ENCODE data around the gene HBD.

The HBD gene

DNA sequence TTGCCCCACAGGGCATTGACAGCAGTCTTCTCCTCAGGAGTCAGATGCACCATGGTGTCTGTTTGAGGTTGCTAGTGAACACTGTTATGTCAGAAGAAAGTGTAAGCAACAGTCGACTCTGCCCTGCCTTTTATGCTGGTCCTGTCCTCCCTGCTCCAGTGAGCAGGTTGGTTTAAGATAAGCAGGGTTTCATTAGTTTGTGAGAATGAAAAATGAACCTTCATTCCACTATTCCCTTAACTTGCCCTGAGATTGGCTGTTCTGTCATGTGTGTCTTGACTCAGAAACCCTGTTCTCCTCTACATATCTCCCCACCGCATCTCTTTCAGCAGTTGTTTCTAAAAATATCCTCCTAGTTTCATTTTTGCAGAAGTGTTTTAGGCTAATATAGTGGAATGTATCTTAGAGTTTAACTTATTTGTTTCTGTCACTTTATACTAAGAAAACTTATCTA is at the start of gene HBD:
TSS of gene HBD (minus strand) at position 103 of the 454 bp plus-strand sequence. CDS start at position 53, 50 bp downstream.
- TF ChIP-seq, protein P1, sequence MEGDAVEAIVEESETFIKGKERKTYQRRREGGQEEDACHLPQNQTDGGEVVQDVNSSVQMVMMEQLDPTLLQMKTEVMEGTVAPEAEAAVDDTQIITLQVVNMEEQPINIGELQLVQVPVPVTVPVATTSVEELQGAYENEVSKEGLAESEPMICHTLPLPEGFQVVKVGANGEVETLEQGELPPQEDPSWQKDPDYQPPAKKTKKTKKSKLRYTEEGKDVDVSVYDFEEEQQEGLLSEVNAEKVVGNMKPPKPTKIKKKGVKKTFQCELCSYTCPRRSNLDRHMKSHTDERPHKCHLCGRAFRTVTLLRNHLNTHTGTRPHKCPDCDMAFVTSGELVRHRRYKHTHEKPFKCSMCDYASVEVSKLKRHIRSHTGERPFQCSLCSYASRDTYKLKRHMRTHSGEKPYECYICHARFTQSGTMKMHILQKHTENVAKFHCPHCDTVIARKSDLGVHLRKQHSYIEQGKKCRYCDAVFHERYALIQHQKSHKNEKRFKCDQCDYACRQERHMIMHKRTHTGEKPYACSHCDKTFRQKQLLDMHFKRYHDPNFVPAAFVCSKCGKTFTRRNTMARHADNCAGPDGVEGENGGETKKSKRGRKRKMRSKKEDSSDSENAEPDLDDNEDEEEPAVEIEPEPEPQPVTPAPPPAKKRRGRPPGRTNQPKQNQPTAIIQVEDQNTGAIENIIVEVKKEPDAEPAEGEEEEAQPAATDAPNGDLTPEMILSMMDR (IDR thresholded peaks at IDR 0.05; ENCODE audit: extremely low read depth, missing control alignments), result no peak
- peak; percentile 12 for DNase-seq (ENCODE audit: low spot score)

DNA sequence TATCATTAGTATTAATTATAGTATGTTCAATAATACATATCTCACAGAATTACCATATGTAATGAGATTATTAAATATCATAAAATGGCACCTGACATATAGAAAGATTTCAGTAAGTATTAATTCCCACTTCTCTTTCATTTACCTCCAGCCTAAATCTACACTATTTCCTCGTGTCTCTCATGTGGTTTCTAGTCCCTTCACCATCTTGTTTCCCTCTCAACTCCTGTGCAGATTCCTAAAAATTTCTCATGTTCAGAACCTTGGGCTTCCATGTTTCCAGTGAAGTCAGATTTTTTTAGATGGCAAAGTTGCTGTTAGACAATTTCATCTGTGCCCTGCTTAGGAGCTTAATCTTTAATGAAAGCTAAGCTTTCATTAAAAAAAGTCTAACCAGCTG is 49.6 kb upstream of the HBD start:
- TF ChIP-seq, protein P1 (IDR thresholded peaks at IDR 0.05; ENCODE audit: extremely low read depth, missing control alignments), result no peak

DNA sequence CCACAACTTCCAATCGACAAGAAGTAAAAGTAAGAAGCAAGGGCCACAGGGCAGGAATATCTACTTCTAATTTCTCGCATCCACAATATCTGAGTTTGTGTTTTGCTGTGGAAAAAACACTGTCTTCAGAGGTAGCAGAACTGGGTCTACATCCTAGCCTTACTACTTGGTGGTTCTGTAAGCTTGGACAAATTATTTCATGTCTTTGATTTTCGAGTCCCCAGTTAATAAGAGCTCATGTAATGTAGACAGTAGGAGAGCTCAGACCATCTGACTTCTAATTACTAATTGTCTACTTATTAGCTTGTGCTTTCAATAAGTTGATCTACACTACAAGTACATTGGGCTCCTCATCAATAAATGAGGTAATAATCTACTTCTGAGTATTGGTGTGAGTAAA is 48.8 kb upstream of the HBD start:
- TF ChIP-seq, protein P1 (IDR thresholded peaks at IDR 0.05; ENCODE audit: extremely low read depth, missing control alignments), result no peak
- DNase-seq (ENCODE audit: low spot score), result no peak

More for the DNA sequence above, 49.6 kb upstream of the HBD start:
- DNase-seq (ENCODE audit: low spot score), result no peak

DNA sequence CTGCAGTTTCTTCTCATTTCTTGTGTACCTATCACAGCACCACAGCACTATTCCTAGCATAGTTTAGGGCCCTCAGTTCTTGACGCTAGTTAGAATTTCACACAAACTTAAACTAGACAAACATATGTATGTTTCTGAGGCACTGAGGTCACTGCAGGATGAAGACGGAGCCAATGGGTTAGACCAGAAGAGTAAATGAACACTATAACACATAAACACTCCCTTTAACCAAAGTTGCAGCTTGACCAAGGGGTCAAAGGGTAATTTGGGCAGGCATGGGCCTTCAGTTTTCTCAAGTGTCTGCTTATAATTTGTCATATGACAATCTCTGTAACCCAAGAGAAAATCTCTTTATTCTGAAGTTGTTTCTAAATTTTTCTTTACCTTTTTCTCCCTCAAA is 48.3 kb upstream of the HBD start:
- TF ChIP-seq, protein P1 (IDR thresholded peaks at IDR 0.05; ENCODE audit: extremely low read depth, missing control alignments), result no peak
- DNase-seq (ENCODE audit: low spot score), result no peak

DNA sequence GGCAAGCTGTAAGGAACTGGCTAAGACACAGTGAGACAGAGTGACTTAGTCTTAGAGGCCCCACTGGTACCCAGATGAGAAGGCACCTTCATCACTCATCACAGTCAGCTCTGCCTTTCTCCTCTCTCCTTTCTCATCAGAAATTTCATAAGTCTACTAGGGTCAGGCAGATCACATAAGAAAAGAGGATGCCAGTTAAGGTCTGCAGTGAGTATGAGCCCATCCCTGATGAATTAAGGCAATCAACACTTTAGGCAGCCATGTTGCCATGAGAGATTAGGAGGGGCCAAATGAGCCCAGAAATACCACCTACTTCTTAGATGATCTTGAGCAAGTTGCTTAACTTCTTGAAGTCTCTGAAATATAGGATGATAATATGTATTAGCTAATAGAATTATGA is 47.3 kb upstream of the HBD start:
- no peak for DNase-seq (ENCODE audit: low spot score)
- TF ChIP-seq, protein P1 (IDR thresholded peaks at IDR 0.05; ENCODE audit: extremely low read depth, missing control alignments), result no peak

DNA sequence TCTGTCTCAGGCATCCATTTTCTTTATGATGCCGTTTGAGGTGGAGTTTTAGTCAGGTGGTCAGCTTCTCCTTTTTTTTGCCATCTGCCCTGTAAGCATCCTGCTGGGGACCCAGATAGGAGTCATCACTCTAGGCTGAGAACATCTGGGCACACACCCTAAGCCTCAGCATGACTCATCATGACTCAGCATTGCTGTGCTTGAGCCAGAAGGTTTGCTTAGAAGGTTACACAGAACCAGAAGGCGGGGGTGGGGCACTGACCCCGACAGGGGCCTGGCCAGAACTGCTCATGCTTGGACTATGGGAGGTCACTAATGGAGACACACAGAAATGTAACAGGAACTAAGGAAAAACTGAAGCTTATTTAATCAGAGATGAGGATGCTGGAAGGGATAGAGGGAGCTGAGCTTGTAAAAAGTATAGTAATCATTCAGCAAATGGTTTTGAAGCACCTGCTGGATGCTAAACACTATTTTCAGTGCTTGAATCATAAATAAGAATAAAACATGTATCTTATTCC is 46.4 kb upstream of the HBD start:
- peak; percentile 60 for DNase-seq (ENCODE audit: low spot score)
- TF ChIP-seq, protein P1 (IDR thresholded peaks at IDR 0.05; ENCODE audit: extremely low read depth, missing control alignments), result no peak

DNA sequence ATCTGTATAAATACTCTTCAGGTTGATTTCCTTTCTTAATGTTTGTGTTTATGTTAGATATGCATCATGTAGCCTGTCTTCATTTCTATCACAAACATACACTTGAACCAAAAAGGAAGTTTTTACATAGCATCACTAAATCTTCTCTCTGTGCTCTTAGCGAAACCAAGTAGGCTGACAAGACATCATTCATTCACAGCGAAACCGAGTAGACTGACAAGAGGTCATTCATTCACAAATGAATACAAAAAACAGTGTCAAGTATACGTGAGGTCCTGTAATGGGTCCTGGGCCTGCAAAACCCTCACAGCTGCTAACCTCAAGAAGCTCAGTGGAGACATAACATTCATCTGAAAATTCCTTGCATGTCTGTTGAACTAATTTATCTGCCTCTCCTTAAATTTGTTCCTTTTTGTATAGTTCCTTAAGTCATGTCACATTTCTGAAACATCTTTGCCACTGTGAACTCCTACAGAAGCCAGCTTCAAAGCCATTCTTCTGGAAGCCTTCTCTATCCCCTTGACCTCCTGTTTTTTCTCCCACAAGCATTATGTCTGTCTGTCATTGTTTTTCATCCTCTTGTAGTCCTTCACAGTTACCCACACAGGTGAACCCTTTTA is 45.3 kb upstream of the HBD start:
- TF ChIP-seq, protein P1 (IDR thresholded peaks at IDR 0.05; ENCODE audit: extremely low read depth, missing control alignments), result no peak
- DNase-seq (ENCODE audit: low spot score), result no peak
